ENCODE data around the gene TEX261. TPM values are rescaled to one million over a fixed set of nuclear protein-coding genes. Genes with fewer than 3 reads are reported as not detected.

The TEX261 gene
- total RNA-seq (2022; extraction: Qiagen RNA extraction; ENCODE audit: low read depth), result 70.6 to 88.3 TPM (median 83.2 TPM) in 5 replicates

GRCh38 chr2:70994699-70995425, at the start of gene TEX261:
Gene TEX261 (minus strand): TSS chr2:70994873. CDS start chr2:70994757, 116 bp downstream.

GRCh38 chr2:70978341-70979179, 16.1 kb downstream of the TEX261 start, which contains the start of gene ANKRD53:
Gene ANKRD53 (plus strand): TSS chr2:70978630. CDS start chr2:70978646, 16 bp downstream.

Other genes starting within 250 kb of the TEX261 start
- 21.3 to 31.7 TPM (median 25.0 TPM) in 5 replicates for gene ADD2, start 226.7 kb downstream of the TEX261 start, total RNA-seq (2022; extraction: Qiagen RNA extraction; ENCODE audit: low read depth)
- gene FIGLA, start 204.2 kb downstream of the TEX261 start, total RNA-seq (2022; extraction: Qiagen RNA extraction; ENCODE audit: low read depth), result not detected in 5 replicates
- not detected in 5 replicates for gene CLEC4F, start 174.3 kb downstream of the TEX261 start, total RNA-seq (2022; extraction: Qiagen RNA extraction; ENCODE audit: low read depth)
- gene CD207, start 159.1 kb downstream of the TEX261 start, total RNA-seq (2022; extraction: Qiagen RNA extraction; ENCODE audit: low read depth), result not detected in 5 replicates
- 2.9 to 6.1 TPM (median 4.4 TPM) in 5 replicates for gene VAX2, start 94.3 kb downstream of the TEX261 start, total RNA-seq (2022; extraction: Qiagen RNA extraction; ENCODE audit: low read depth)
- 1.2 to 2.5 TPM (median 2.0 TPM) in 5 replicates for gene ATP6V1B1, start 59.0 kb downstream of the TEX261 start, total RNA-seq (2022; extraction: Qiagen RNA extraction; ENCODE audit: low read depth)
- gene ANKRD53, start 16.2 kb downstream of the TEX261 start, total RNA-seq (2022; extraction: Qiagen RNA extraction; ENCODE audit: low read depth), result not detected in 5 replicates
- gene NAGK, start 73.8 kb upstream of the TEX261 start, total RNA-seq (2022; extraction: Qiagen RNA extraction; ENCODE audit: low read depth), result 60.7 to 89.7 TPM (median 79.7 TPM) in 5 replicates
- gene MCEE, start 135.4 kb upstream of the TEX261 start, total RNA-seq (2022; extraction: Qiagen RNA extraction; ENCODE audit: low read depth), result 9.7 to 13.6 TPM (median 10.0 TPM) in 5 replicates
- 33.4 to 59.3 TPM (median 36.6 TPM) in 5 replicates for gene MPHOSPH10, start 135.8 kb upstream of the TEX261 start, total RNA-seq (2022; extraction: Qiagen RNA extraction; ENCODE audit: low read depth)
- gene PAIP2B, start 232.2 kb upstream of the TEX261 start, total RNA-seq (2022; extraction: Qiagen RNA extraction; ENCODE audit: low read depth), result 0.16 to 0.36 TPM (median 0.34 TPM) in 5 replicates